ENCODE measurements around the gene POMGNT1. TPM values are rescaled to one million over a fixed set of nuclear protein-coding genes. Genes with fewer than 3 reads are reported as not detected.

The POMGNT1 gene
- total and polyA plus RNA-seq, 10 of the 15 experiments (the other 5 are each of a cell fraction or from before 2014, with no cell fraction given), result 8.6 to 35.2 (median 29.5) TPM

DNA sequence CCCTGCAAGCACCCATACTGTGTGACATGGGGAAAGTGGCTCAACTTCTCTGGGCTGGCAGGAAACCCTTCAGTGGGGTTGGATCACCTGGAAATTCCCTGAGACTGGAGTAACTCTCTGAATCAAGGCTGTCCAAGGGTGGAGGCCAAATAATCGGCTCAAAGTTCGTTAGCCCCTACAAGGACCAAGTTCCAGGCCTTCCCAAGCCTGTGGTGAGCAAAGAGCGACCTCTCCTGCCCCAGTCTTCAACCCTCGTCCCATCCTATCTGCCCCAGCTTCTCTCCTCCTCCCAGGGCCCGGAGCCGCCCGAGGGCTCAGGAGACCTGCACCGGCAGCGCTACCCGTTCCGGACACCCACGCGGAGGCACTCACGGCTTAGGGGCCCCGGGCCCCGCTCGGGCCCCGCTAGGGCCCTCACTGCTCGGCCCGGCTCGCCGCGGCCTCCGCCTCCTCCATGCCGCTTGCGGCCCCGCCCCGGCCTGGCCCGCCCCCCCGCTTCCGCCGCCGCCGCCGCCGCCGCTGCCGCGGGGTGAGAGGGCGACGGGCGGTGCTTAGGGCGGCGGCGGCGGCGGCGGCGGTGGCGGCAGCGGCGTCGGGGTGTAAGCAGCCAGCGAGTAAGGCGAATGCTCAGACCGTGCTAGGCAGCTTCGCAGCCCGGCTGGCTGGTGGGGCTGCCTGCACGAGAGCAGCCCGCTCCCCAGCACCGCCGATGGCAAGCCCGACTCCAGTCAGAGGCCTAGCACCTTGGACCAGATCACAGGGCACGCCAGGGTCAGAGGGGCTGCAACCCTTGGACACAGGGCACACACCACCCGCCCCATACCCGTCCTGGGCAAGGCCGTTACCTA lies at the start of gene POMGNT1 (continued):
- TF ChIP-seq E2F4 (IDR thresholded peaks at IDR 0.05; ENCODE audit: low read depth, low read length), result no peak
- peak; percentile 57 for TF ChIP-seq POLR2AphosphoS5 (IDR thresholded peaks at IDR 0.05; ENCODE audit: low read length)
- TF ChIP-seq ASH2L (IDR thresholded peaks at IDR 0.05; ENCODE audit: borderline replicate concordance, low read depth), result 0 out of 2 replicates have a peak, but pooled peaks have one; percentile 58
- no peak for TF ChIP-seq SIN3A (IDR thresholded peaks at IDR 0.05; ENCODE audit: low read depth, low read length)
- TF ChIP-seq NFYA (IDR thresholded peaks at IDR 0.05; ENCODE audit: borderline replicate concordance, low read depth, low read length), result no peak
- no peak for TF ChIP-seq MEF2A (IDR thresholded peaks at IDR 0.05; ENCODE audit: insufficient read depth, low read depth, low read length)
- TF ChIP-seq ZZZ3 (IDR thresholded peaks at IDR 0.05; ENCODE audit: control insufficient read depth, insufficient read length, low read depth), result no peak
- TF ChIP-seq ZBTB33 (IDR thresholded peaks at IDR 0.05), result no peak
- TF ChIP-seq RFX5 (IDR thresholded peaks at IDR 0.05; ENCODE audit: low read depth, low read length), result no peak
